Measurements from ENCODE around the gene ATP2B2. TPM values are rescaled to one million over a fixed set of nuclear protein-coding genes. Genes with fewer than 3 reads are reported as not detected.

The ATP2B2 gene
- polyA plus RNA-seq, 4 donors = 0.34 to 0.89 (median 0.46) TPM

DNA sequence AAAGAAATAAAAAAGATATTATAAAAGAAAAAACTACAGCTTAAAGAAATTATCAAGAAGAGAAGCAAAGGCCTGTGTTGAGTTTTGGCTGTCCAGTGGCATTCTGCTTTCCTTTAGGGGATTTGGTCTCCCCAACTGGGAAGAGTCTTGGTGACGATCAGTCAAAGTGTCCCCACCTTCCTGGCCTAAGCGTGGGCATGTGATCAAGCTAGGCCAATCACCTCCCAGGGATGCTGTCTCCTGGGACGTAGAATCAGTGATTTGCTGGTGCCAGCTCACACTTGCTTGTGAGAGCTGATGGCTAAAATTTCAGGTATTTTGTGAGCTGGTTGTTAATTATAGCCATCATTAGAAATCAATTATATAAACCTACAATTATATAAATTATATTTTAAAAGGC lies 69.5 kb downstream of the ATP2B2 start:
- DNase-seq (ENCODE audit: low read depth in 4 of 4, low spot score in 3 of 4) = no peak

GRCh38 chr3:10434938-10435336 lies 70.4 kb downstream of the ATP2B2 start:
- no peak for DNase-seq (ENCODE audit: low read depth in 4 of 4, low spot score in 3 of 4)

DNA sequence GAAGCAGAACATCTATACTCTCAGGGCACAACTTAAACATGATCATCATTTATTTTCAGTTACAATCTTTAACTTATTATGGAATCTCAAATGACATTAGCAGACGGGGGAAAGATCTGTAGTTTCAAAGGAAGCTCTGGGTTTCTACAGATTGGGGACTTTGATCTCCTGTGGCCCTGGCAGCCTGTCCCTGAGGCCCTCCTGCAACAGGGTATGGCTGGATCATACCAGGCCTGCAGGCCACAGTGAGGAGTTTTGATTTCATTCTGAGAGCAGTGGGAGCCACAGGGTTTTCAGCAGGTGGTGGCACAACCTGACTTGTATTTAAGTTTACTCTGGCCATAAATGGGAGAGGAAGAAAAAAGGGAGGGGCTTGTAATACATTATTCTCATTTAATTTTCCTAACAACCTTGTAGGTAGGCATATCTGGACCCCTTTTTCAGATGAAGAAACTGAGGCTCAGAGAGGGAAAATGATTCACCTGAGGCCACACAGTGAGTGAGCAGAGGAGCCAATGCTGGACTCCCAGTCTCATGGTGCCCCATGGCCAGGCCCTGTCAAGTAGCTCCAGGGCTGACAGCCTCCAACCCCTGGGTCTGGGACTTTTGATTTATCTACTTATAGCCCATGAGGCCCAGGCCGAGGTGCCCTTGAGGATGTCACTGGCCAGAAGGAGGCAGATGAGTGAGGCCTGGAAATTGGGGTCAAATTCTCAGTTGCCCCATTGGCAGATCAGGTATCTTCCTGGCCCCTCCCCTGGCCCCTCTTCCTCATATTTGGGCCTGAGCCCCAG lies 71.0 kb downstream of the ATP2B2 start:
- no peak for DNase-seq (ENCODE audit: low read depth in 4 of 4, low spot score in 3 of 4)

- DNase-seq (ENCODE audit: low read depth in 4 of 4, low spot score in 3 of 4) = no peak
Measured at GRCh38 chr3:10432931-10433330, 72.5 kb downstream of the ATP2B2 start.

DNA sequence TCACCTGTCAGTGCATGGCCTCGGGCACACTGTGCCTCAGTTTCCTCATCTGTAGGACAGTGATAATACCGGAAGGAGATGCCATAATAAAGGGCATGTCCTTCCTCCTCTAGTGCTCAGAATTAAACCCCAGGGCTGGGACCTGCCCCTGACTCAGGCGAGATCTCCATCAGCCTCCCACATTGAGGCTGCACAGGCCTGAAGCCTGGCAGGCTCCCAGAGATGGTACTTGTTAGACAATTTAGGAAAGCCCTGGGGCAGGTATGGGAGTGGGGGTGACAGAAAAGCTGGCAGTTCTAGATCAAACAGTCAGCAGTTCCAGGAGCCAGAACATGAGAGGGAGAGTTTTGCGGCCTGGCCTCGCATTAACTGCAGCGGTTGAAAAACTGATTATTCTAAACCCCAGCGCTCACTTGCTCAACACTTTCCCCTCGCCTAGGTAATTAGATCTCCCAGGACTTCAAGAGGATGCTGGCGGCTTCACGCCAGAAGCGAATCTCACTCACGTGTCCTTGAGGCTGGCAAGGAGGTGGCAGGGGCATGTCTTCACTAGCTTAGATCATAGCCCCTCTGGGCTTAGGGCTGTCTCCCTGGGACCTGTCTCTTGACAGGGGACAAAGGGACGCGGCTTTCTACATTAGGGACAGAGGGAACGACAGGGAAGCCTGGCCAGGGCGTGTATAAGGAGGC lies 73.1 kb downstream of the ATP2B2 start:
- DNase-seq (ENCODE audit: low read depth in 4 of 4, low spot score in 3 of 4) = no peak

- no peak for DNase-seq (ENCODE audit: low read depth in 4 of 4, low spot score in 3 of 4)
Measured at GRCh38 chr3:10430805-10431204, 74.6 kb downstream of the ATP2B2 start.

GRCh38 chr3:10428406-10429091 lies 76.8 kb downstream of the ATP2B2 start:
- DNase-seq (ENCODE audit: low read depth in 4 of 4, low spot score in 3 of 4) = no peak

DNA sequence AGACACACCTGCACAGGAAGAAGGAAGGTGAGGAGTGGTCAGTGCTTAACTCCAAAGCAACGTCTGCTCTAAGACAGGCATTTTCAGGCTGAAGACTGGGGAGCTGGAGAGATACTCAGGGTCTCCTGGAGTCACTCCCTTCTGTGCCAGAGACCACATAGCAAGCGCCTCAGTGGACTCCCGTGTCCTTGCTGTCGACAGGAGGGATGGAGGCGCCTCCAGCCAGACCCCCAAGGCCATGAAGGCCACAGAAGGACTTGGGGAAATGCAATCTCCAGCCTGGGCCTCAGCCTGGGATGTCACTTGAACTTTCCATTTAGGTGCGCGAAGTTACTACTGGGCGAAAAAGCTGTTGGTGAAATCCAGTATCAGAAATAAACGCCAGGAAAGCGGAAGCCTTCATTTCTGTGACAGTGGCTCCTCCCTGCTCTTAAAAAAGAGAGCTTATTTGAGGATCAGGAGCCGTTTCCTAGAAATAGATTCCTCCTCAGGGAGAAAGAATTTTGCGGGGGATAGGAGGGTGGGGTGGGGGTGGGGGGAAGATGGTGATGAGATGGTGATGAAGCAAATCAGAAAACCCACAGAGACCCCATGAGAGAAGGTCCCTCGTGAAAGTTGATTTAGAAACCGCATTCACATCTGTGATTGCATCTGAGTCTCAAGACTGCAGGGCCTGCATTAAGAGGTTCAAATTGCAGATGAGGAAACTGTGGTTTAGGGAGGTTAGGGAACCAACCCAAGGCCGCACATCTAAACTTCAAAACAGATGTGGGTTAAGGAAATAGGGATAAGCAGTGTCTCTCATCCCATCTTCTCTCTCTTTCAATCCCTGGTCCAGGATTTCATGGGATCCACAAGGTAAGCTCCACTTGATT lies 78.8 kb downstream of the ATP2B2 start:
- no peak for DNase-seq (ENCODE audit: low read depth in 4 of 4, low spot score in 3 of 4)

DNA sequence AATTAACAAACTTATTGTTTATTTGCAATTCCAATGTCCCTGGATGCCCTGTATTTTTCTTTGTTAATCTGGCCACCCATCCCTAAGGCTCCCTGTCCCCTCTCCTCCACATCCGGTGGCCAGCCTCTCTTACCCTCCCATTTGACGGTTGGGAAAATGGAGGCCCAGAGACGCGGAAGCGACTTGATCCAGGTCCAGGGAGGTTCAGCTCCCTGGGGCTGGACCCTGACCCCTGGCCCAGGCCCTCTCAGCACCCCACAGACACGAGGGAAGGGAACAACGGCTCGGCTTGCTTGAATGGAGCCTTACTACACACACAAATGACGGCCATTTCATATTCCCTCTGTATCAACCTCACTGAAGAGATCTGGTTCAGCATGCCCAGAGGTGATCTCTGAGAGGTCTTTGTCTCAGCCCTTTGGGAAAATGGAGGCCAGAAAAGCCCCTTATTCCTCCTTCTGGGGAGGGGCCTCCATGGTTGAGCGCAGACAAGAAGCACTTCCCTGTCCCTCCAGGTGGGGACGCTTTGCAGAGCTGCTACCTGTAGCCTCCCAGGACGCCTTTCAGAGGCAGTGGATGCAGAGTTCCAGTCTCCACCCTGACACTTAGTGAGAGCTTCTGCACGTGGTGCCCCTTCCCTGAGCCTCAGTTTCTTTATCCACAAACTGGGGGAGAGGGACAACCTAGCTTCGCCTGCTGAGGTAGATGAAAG lies 82.1 kb downstream of the ATP2B2 start:
- no peak for DNase-seq (ENCODE audit: low read depth in 4 of 4, low spot score in 3 of 4)

DNA sequence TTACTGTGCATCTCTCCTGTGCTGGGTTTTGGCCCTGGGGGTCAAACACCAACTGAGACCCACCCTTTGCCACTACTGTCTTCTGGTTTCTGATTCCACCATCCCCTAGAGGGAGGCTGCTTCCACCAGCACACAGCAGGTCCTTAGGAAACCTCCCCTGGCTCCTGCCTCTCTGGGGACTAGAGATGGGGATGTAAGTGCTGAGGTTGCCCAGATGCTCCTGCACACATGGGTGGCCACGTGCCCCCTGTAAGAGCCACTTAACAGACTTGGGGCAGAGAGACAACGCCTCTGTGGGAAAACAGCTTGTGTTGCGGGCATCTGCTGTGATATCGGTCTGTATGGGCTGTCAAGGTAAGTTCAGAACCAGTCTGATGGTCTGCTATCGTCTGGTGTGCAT lies 83.4 kb downstream of the ATP2B2 start:
- DNase-seq (ENCODE audit: low read depth in 4 of 4, low spot score in 3 of 4) = no peak

DNA sequence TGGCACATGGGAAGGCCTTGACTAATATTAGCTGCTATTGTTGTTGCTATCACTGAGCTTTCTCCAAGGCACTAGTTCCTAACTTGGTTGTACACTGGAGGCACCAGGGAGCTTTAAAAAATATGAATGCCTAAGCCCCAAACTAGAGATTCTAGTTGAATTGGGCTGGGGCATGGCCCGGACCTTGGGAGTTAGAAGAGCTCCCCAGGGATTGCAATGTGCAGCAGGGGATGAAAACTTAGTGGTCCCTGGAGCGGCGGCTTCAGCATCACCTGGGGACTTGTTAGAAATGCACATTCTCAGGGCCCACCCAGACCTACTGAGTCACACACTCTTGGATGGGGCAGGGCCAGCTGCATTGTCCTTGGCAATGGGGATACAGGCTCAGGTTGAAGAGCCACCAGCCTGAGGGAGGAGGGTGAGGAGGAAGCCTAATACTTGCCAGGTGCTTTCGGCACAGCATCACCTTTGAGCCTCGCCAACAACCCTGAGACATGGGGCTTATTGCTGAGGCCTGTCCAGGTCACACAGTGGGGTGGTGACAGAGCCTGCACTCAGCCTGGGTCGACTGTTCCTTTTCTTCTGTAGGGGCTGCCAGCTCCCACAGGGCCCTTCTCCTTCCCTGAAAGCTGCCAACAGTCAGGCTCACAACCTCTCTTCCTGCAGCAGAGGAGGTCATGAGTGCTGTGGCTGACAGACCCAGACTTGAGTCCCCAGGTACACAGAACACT lies 84.5 kb downstream of the ATP2B2 start:
- DNase-seq (ENCODE audit: low read depth in 4 of 4, low spot score in 3 of 4) = no peak

DNA sequence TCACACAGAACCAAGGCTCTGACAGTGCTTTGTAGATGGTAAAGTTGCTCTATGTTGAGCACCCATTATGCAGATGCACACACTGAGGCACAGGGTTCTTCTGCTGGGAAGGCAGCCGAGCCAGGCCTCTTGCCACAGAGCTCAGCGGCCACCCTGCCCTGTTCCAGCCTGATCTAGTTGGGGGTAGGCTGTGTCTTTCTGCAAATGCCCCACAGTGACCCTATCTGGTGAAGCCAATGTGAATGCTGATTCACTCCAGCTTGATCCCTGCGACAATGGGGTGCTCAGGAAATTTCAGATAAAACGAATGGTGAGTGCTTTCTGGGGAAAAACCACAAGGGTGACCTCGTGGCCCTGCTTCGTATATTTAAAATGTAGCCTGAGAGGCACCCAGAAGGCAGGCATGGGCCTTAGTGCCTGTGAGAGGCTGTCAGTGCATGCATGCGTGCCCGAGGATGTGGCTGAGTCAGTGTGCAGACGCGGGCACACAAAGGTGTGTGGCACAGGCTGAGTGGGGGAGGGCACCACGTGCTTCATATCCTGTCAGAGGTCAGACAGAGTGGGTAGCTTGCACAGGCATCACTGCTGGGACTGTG lies 85.7 kb downstream of the ATP2B2 start:
- no peak for DNase-seq (ENCODE audit: low read depth in 4 of 4, low spot score in 3 of 4)

- DNase-seq (ENCODE audit: low read depth in 4 of 4, low spot score in 3 of 4) = no peak
Measured at GRCh38 chr3:10417847-10418246, 87.5 kb downstream of the ATP2B2 start.

GRCh38 chr3:10416730-10417300 lies 88.6 kb downstream of the ATP2B2 start:
- no peak for DNase-seq (ENCODE audit: low read depth in 4 of 4, low spot score in 3 of 4)

GRCh38 chr3:10413041-10413440 lies 92.3 kb downstream of the ATP2B2 start:
- no peak for DNase-seq (ENCODE audit: low read depth in 4 of 4, low spot score in 3 of 4)

DNA sequence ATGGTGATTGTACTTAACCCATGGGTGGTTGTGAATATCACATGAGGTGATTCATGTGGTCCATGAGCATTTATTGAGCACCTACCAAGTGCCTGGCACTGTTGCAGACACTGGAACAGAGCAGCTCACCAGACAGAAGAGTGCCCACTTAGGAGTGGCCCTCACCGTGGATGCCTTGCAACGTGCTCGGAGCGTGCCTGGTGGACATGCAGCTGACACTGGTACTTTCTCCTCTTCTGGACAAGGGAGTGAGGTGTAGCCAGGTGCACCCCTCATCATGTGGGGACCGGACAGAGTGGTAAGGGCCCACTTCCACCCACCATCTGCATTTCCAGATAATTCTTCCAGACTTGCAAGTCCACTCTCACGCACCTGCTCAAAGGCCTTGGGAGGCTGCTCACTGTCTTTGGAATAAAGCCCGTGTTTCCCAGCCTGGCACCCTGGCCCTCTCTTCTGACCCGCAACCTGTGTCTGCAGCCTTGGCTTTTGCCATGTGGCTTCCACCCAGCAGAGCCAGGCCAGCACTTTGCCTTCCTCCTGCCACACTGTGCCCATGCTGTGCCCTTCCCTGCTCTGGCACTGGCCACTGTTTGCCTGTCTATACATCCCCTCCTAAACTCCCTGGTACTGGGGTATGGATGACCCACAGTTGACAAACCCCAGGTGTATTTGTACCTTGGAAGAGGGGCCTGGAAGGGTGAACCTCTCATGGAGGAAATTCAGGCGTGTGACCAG lies 93.6 kb downstream of the ATP2B2 start:
- no peak for DNase-seq (ENCODE audit: low read depth in 4 of 4, low spot score in 3 of 4)

- DNase-seq (ENCODE audit: low read depth in 4 of 4, low spot score in 3 of 4) = no peak
Measured at GRCh38 chr3:10410383-10411002, 94.9 kb downstream of the ATP2B2 start.

DNA sequence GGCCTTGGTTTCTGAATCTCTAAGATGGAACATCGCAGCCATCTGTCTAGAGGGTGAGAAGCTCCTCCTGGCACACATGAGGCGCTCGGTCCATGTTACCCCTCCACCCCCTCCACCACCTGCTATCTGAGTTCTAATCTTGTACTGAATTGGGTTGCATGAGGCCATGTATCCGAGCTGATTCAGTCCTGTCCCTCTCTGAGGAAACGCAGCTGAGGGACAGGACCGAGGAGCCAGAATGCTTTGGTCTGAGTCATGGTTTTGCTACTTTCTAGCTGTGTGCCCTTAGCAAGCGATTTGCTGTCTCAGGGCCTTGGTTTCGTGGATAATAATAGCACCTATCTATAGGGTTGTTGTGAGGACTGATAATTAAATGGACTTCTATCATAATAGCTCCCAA lies 96.7 kb downstream of the ATP2B2 start:
- DNase-seq (ENCODE audit: low read depth in 4 of 4, low spot score in 3 of 4) = no peak

Measured in left renal pelvis (tissue), 4 donors.